Panc1 (cell line): ENCODE results near the gene SLX9. TPM values are rescaled to one million over a fixed set of nuclear protein-coding genes. Genes with fewer than 3 reads are reported as not detected.

Source experiments
- ATAC-seq: fragments of 200-7000 bp; cut with Tn5 transposase; 2 replicates; pipeline ENCODE4 v1.9.1; 2020; ENCODE audit warnings: mild to moderate bottlenecking, moderate library complexity
- BruUV-seq: library from RNA; stranded (reverse); fragments of 400-500 nt; replicated peaks from 2 replicates; lab custom pipeline; 2021; lab: Mats Ljungman, UMichigan
- CTCF ChIA-PET: fragments of 300-600 bp; sonication (Branson Sonifier 250); formaldehyde crosslinking; loops from one replicate; lab custom pipeline; 2022; ENCODE audit warnings: antibody characterized with exemption; lab: Charles Lee
- POLR2A ChIA-PET: fragments of 300-600 bp; sonication (Branson Sonifier 250); formaldehyde crosslinking; loops from one replicate; lab custom pipeline; 2022; ENCODE audit warnings: antibody characterized with exemption; lab: Charles Lee
- DNase-seq: peaks from one replicate; pipeline ENCODE4 v3.0.0-alpha.2; 2010; ENCODE audit warnings: low read depth, low spot score
- H3K27ac ChIP-seq: 2 replicates; pipeline ENCODE4 v1.5.1; 2011; ENCODE audit warnings: mild to moderate bottlenecking, low read length, inconsistent platforms
- H3K27me3 ChIP-seq: fragments of 200-500 bp; sonication (Bioruptor generic); 2 replicates; pipeline ENCODE4 v1.6.0; 2014; ENCODE audit warnings: low read length, inconsistent platforms; ENCODE audit not compliant: control insufficient read depth, insufficient read depth
- H3K36me3 ChIP-seq: fragments of 200-500 bp; sonication (Bioruptor generic); 2 replicates; pipeline ENCODE4 v1.5.1; 2014; ENCODE audit warnings: inconsistent platforms, mild to moderate bottlenecking, low read length, moderate library complexity; ENCODE audit not compliant: control insufficient read depth, insufficient read depth
- H3K4me1 ChIP-seq: 2 replicates; pipeline ENCODE4 v1.5.1; 2011; ENCODE audit warnings: inconsistent platforms, mild to moderate bottlenecking, low read length, moderate library complexity; ENCODE audit not compliant: control insufficient read depth, insufficient read depth
- H3K4me3 ChIP-seq, 2 experiments: 2 replicates each; pipeline ENCODE4 v1.5.1; 2011 to 2012; ENCODE audit warnings: low read depth in 2 of 2, low read length in 2 of 2, mild to moderate bottlenecking in 2 of 2, inconsistent platforms in 1 of 2, moderate library complexity in 1 of 2
- H3K9me3 ChIP-seq: fragments of 200-500 bp; sonication (Bioruptor generic); 2 replicates; pipeline ENCODE4 v1.5.1; 2014; ENCODE audit warnings: low read depth, mild to moderate bottlenecking, inconsistent platforms, low read length, moderate library complexity; ENCODE audit not compliant: control insufficient read depth, insufficient read depth
- POLR2AphosphoS5 ChIP-seq: IDR thresholded peaks from 2 replicates; pipeline ENCODE4 v1.6.1; 2012; ENCODE audit warnings: mild to moderate bottlenecking, low read depth, low read length, moderate library complexity
- REST ChIP-seq, 2 experiments: IDR thresholded peaks; 2 replicates each; pipeline ENCODE4 v1.6.1; 2011 to 2012; ENCODE audit warnings: low read depth in 2 of 2, control low read depth in 1 of 2, low read length in 1 of 2, mild to moderate bottlenecking in 1 of 2, moderate library complexity in 1 of 2; ENCODE audit not compliant: insufficient read depth in 1 of 2
- SIN3A ChIP-seq: IDR thresholded peaks from 2 replicates; pipeline ENCODE4 v1.6.1; 2012; ENCODE audit warnings: low read depth, mild to moderate bottlenecking, low read length, moderate library complexity, borderline replicate concordance; ENCODE audit not compliant: insufficient read depth
- TCF7L2 ChIP-seq: IDR thresholded peaks from 2 replicates; pipeline ENCODE4 v1.6.1; 2011; ENCODE audit warnings: mild to moderate bottlenecking, low read depth, low read length, inconsistent platforms
- in situ Hi-C: cut with HindIII; loops from 2 replicates; pipeline ENCODE4 v1.10.0; 2016; ENCODE audit warnings: low sequenced_read_pairs, low pct_unique_long_range_greater_than_20kb
- intact Hi-C: fragments of 100-400 bp; cut with micrococcal nuclease; formaldehyde crosslinking; loops from one replicate; pipeline ENCODE4 v1.10.0; 2022; ENCODE audit not compliant: unreplicated experiment
- total RNA-seq: library from RNA; stranded (reverse); gene quantifications from one replicate; pipeline ENCODE4 v1.2.1, GENCODE V29; 2021; ENCODE audit not compliant: unreplicated experiment
- TF ChIP-seq, protein P1 (sequence below): fragments of 450-650 bp; IDR thresholded peaks from 2 replicates; pipeline ENCODE4 v1.5.1; 2017; ENCODE audit warnings: mild to moderate bottlenecking

SLX9 gene
- total RNA-seq, 1 experiment from 2014 or later, result 50.9 TPM

DNA sequence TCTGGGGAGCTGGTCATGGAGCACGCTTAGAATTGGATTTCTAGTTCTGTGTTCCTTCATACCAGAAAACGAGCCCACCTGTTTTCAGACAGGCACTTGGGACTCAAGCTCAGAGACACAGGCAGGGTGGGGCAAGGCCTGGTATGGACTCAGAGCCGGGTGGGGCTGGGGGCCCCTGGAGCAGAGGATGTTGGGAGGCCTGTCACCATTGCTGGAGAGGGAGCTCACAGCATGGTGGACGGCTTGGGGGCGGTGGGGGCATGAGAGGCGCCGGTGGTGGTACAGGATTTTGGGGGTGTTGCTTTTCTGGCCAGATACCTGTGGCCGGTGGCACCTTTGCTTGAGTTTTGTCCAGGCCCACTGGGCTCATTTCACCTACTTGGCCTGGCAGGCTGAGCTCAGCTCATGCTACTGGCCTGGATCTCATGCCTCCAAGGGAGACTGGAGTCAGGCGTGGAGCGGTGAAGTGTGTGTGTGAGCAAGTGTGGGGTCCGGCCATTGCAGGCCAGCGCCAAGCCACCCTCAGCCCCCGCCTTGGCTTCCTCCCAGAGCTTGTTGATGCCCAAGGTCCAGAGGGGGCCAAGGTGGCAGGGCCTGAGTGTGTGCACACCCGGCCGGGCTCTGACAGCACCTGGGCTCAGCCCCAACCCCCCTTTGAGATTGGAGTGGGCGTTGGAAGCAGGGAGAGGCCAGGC is 8.7 kb downstream of the SLX9 start:
- ATAC-seq (no peak; the same call in 1 of the 2 replicates), DNase-seq (no peak)
- intact Hi-C loops, result loop anchor here (2.0 kb wide), 1 partner anchor 180 kb away; no protein-coding TSS in a partner anchor
- Histone ChIP-seq H3K27me3 (no peaks in the 10 kb centered on the region), H3K9me3 (no peaks in the 10 kb centered on the region), H3K36me3 (no peaks in the 10 kb centered on the region), H3K4me3 (no peak overlapping the region), H3K4me1 (peaks cover 33% of the 10 kb centered on the region), H3K27ac (no peak overlapping the region)
- ChIA-PET POLR2A (interaction anchor here (0.6 kb wide), 1 partner anchor 617 kb away, joined by 6 read pairs; no protein-coding TSS in a partner anchor), CTCF (interaction anchor here (0.6 to 1.4 kb wide), 4 partner anchors 14 to 188 kb away, joined by 3 to 12 read pairs (median 4); no protein-coding TSS in a partner anchor)
- in situ Hi-C loops, result no loop called here
- BruUV-seq, result no TSS peak
- TF ChIP-seq SIN3A (no peak), REST (IDR thresholded peaks at IDR 0.05; ENCODE audit: insufficient read depth in 1 of 2, low read depth in 2 of 2, low read length in 1 of 2) (no peak), POLR2AphosphoS5 (no peak)
- TF ChIP-seq, protein P1, sequence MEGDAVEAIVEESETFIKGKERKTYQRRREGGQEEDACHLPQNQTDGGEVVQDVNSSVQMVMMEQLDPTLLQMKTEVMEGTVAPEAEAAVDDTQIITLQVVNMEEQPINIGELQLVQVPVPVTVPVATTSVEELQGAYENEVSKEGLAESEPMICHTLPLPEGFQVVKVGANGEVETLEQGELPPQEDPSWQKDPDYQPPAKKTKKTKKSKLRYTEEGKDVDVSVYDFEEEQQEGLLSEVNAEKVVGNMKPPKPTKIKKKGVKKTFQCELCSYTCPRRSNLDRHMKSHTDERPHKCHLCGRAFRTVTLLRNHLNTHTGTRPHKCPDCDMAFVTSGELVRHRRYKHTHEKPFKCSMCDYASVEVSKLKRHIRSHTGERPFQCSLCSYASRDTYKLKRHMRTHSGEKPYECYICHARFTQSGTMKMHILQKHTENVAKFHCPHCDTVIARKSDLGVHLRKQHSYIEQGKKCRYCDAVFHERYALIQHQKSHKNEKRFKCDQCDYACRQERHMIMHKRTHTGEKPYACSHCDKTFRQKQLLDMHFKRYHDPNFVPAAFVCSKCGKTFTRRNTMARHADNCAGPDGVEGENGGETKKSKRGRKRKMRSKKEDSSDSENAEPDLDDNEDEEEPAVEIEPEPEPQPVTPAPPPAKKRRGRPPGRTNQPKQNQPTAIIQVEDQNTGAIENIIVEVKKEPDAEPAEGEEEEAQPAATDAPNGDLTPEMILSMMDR, result no peak

- in situ Hi-C loops, result no loop called here
- Histone ChIP-seq H3K36me3 (no peaks in the 10 kb centered on the region), H3K9me3 (no peaks in the 10 kb centered on the region), H3K27me3 (no peaks in the 10 kb centered on the region), H3K27ac (no peak overlapping the region), H3K4me3 (no peak overlapping the region), H3K4me1 (peaks cover 33% of the 10 kb centered on the region)
- peak; percentile 65 for ATAC-seq
- no peak for DNase-seq
- POLR2A ChIA-PET, result no interaction called here
- CTCF ChIA-PET, result interaction anchor here (0.7 to 1.3 kb wide), 2 partner anchors 127 to 179 kb away, joined by 3 to 17 read pairs; no protein-coding TSS in a partner anchor
- no TSS peak for BruUV-seq
- TF ChIP-seq SIN3A, result no peak
- TF ChIP-seq REST (IDR thresholded peaks at IDR 0.05; ENCODE audit: insufficient read depth in 1 of 2, low read depth in 2 of 2, low read length in 1 of 2), result no peak
- TF ChIP-seq POLR2AphosphoS5, result no peak
- TF ChIP-seq TCF7L2, result no peak
- TF ChIP-seq, protein P1, result no peak
- intact Hi-C loops, result loop anchor here (2.0 kb wide), 1 partner anchor 180 kb away; no protein-coding TSS in a partner anchor
Measured at GRCh38 chr21:44949161-44949778, 9.4 kb downstream of the SLX9 start.
